HUES64 (cell line): Measurements from ENCODE around the gene FOXD2.
"Not testable (repeated sequence)": the region's sequence is repeated elsewhere in the genome, so short reads cannot be mapped to it uniquely, and the experiment has no call there.

Experiments
- H3K27ac ChIP-seq: 2 replicates; pipeline ENCODE4 v1.7.0; 2013; ENCODE audit warnings: low read depth, low read length, inconsistent platforms
- H3K27me3 ChIP-seq: 2 replicates; pipeline ENCODE4 v1.6.1; 2013; ENCODE audit warnings: mild to moderate bottlenecking, low read length; ENCODE audit not compliant: insufficient read depth
- H3K36me3 ChIP-seq: 2 replicates; pipeline ENCODE4 v1.6.1; 2013; ENCODE audit warnings: mild to moderate bottlenecking, low read length; ENCODE audit not compliant: insufficient read depth
- H3K4me1 ChIP-seq: 2 replicates; pipeline ENCODE4 v1.6.1; 2013; ENCODE audit warnings: mild to moderate bottlenecking, low read length, moderate library complexity; ENCODE audit not compliant: insufficient read depth
- H3K4me3 ChIP-seq: 2 replicates; pipeline ENCODE4 v1.5.1; 2013; ENCODE audit warnings: mild to moderate bottlenecking, low read length, moderate library complexity
- H3K9ac ChIP-seq: 2 replicates; pipeline ENCODE4 v1.6.1; 2013; ENCODE audit warnings: mild to moderate bottlenecking, low read depth, low read length
- H3K9me3 ChIP-seq: 2 replicates; pipeline ENCODE4 v1.6.1; 2013; ENCODE audit warnings: low read depth, low read length; ENCODE audit not compliant: insufficient read depth
- WGBS: fragments of 150-250, 120-280 bp; methylation state at CpG from one replicate; pipeline ENCODE4 v1.1.7; 2013; ENCODE audit warnings: missing lambda C conversion rate; 5-methylcytosine and 5-hydroxymethylcytosine counted together

Gene FOXD2

DNA sequence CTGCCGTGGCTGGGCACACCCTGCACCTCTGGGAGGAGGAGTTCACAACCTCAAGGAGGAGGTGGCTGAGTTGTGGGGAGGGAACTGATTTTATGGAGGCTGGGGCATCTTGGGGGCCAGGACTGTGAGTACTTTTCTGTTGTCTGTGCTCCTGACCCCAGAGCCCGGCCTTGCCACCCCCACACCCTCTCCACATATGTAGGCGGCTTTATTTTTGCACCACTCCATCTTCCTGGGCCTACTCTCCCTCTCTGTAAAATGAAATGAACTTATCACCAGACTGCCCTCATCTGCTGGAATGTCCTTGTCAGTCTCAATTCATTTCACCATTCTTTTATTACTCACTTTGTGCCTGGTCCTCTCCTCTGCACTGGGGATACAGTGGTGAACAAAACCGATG, 12.8 kb downstream of the FOXD2 start:
- Histone ChIP-seq H3K27me3 (peaks cover 81% of the 10 kb centered on the region), H3K27ac (no peak overlapping the region), H3K9ac (no peak overlapping the region), H3K4me1 (peaks cover 17% of the 10 kb centered on the region; the same call in 1 of the 2 replicates), H3K9me3 (no peaks in the 10 kb centered on the region), H3K36me3 (no peaks in the 10 kb centered on the region), H3K4me3 (no peak overlapping the region)
- WGBS, result 77% methylated on average over 4 of the region's 4 CpGs

GRCh38 chr1:47452426-47452825, 14.6 kb downstream of the FOXD2 start:
- no peaks in the 10 kb centered on the region for H3K36me3 ChIP-seq
- H3K9me3 ChIP-seq, result no peaks in the 10 kb centered on the region
- 23% methylated on average over 1 of the region's 1 CpG for WGBS
- H3K4me3 ChIP-seq, result no peak overlapping the region
- peaks cover 4% of the 10 kb centered on the region; the same call in 1 of the 2 replicates for H3K4me1 ChIP-seq
- no peak overlapping the region for H3K27ac ChIP-seq
- H3K27me3 ChIP-seq, result peaks cover 63% of the 10 kb centered on the region
- H3K9ac ChIP-seq, result no peak overlapping the region

- not testable (repeated sequence) for H3K4me3 ChIP-seq, H3K4me1 ChIP-seq, H3K9ac ChIP-seq, H3K36me3 ChIP-seq, H3K27ac ChIP-seq, H3K9me3 ChIP-seq
- H3K27me3 ChIP-seq, result peaks cover 51% of the 10 kb centered on the region
- 88% methylated on average over 2 of the region's 2 CpGs for WGBS
Observed at GRCh38 chr1:47453910-47454309, 16.1 kb downstream of the FOXD2 start.

- H3K4me1 ChIP-seq, result peaks cover 15% of the 10 kb centered on the region
- no peak overlapping the region for H3K27ac ChIP-seq
- peaks cover 44% of the 10 kb centered on the region for H3K27me3 ChIP-seq
- no peaks in the 10 kb centered on the region for H3K36me3 ChIP-seq
- no peak overlapping the region for H3K9ac ChIP-seq
- WGBS, result 95% methylated on average over 3 of the region's 4 CpGs
- no peaks in the 10 kb centered on the region for H3K9me3 ChIP-seq
- H3K4me3 ChIP-seq, result no peak overlapping the region
Observed at GRCh38 chr1:47456250-47456649, 18.4 kb downstream of the FOXD2 start.

GRCh38 chr1:47457547-47457946, 19.7 kb downstream of the FOXD2 start:
- not testable (repeated sequence) for H3K4me3 ChIP-seq, H3K9me3 ChIP-seq, H3K36me3 ChIP-seq, H3K27ac ChIP-seq, H3K9ac ChIP-seq
- WGBS, result 88% methylated on average over 14 of the region's 16 CpGs
- H3K4me1 ChIP-seq, result peaks cover 15% of the 10 kb centered on the region
- peaks cover 43% of the 10 kb centered on the region for H3K27me3 ChIP-seq

DNA sequence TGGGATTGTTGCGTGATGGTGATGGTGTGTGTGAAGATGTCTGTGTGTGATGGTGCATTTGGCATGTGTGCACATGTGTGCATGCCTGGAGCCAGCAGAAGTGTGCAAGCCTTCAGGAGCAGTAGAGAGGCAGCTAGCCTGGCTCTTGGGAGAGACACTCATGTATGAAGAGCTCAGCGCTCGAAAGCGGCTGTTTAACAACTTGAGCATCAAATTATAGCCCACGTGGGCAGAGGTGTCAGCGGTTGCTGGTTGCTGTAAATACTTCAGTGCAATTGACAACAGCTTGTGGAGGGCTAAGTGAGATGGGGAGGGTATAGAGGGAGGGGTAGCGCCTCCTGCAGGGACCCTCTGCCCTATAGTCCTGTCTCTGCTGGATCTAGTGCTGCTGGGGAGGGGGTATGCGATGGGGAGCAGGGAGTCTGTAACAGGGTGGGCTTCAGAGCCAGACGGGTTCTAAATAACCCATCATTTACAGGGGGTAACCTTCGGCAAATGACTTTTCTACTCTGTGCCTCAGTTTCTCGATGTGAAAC, 21.5 kb downstream of the FOXD2 start:
- no peaks in the 10 kb centered on the region for H3K9me3 ChIP-seq
- no peak overlapping the region for H3K4me3 ChIP-seq
- peaks cover 15% of the 10 kb centered on the region for H3K4me1 ChIP-seq
- WGBS, result 53% methylated on average over 11 of the region's 11 CpGs
- no peak overlapping the region for H3K9ac ChIP-seq
- H3K36me3 ChIP-seq, result no peaks in the 10 kb centered on the region
- H3K27ac ChIP-seq, result no peak overlapping the region
- peaks cover 31% of the 10 kb centered on the region for H3K27me3 ChIP-seq

DNA sequence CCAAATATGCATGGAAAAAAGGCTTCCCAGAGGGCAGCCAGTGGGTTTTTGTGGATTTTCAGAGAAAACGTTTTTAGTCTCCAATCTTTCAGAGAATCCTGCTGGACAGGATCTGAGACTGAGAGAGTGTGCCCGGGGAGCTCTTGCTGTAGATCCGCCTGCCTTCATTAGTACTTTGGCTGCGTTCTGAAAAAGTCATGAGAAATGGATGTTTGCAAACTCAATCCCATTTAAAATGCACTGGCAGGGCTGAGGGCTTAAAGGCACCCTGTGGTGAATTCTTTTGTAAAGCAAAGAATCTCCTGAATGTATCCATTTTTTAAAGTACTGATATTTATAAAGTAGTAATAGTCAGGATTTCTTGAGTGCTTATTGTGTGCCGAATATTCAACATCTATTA, 22.2 kb downstream of the FOXD2 start:
- no peak overlapping the region; the same call in 1 of the 2 replicates for H3K4me3 ChIP-seq
- H3K27me3 ChIP-seq, result peaks cover 31% of the 10 kb centered on the region
- H3K4me1 ChIP-seq, result peaks cover 15% of the 10 kb centered on the region
- H3K27ac ChIP-seq, result no peak overlapping the region
- H3K9me3 ChIP-seq, result no peaks in the 10 kb centered on the region
- 10% methylated on average over 4 of the region's 5 CpGs for WGBS
- no peak overlapping the region for H3K9ac ChIP-seq
- no peaks in the 10 kb centered on the region for H3K36me3 ChIP-seq

GRCh38 chr1:47460456-47460855, 22.6 kb downstream of the FOXD2 start:
- Histone ChIP-seq H3K9me3 (no peaks in the 10 kb centered on the region), H3K27me3 (peaks cover 31% of the 10 kb centered on the region), H3K36me3 (no peaks in the 10 kb centered on the region), H3K4me1 (peaks cover 15% of the 10 kb centered on the region), H3K27ac (no peak overlapping the region), H3K9ac (no peak overlapping the region), H3K4me3 (no peak overlapping the region)

GRCh38 chr1:47465605-47466004, 27.8 kb downstream of the FOXD2 start:
- H3K4me1 ChIP-seq, result peaks cover 9% of the 10 kb centered on the region; the same call in 1 of the 2 replicates
- no peak overlapping the region for H3K4me3 ChIP-seq
- no peaks in the 10 kb centered on the region for H3K9me3 ChIP-seq
- 86% methylated on average over 3 of the region's 3 CpGs for WGBS
- H3K27me3 ChIP-seq, result peaks cover 20% of the 10 kb centered on the region
- no peak overlapping the region for H3K27ac ChIP-seq
- no peak overlapping the region for H3K9ac ChIP-seq
- H3K36me3 ChIP-seq, result no peaks in the 10 kb centered on the region

DNA sequence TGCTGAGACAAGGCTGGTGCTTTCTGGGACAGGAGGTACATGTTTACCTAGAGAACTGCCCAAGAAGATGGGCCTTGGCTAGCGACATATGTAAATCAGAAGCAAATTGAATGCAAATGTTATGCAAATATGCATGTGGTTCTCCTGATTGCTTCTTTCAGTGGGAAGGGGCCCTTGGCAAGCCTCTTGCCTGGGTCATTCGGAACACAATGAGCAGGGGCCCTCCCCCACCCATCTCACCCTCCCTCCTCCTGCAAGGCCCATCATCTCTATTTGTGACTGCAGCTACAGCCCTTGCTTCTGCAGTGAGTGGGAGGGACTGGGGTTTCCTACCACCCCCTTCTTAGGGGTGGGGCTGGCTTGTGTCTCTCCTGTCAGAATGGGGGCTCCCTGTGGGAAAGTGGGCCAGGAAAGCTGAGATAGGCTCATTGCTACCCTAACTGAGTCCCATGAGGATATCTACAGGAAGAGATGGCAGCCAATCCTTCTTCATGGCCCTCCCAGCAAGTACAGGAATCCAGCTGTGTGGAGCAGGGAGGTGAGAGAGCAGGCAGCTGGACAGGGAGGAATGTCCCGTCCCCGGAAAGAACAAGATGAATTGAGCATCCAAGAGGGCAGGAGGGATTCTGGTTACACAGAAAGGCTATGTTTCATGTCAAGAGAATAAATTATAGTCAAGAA, 31.0 kb downstream of the FOXD2 start:
- WGBS, result 58% methylated on average over 4 of the region's 4 CpGs
- Histone ChIP-seq H3K4me1 (peaks cover 9% of the 10 kb centered on the region; the same call in 1 of the 2 replicates), H3K27me3 (peaks cover 3% of the 10 kb centered on the region; the same call in 1 of the 2 replicates), H3K27ac (no peak overlapping the region), H3K36me3 (no peaks in the 10 kb centered on the region), H3K4me3 (no peak overlapping the region), H3K9ac (no peak overlapping the region), H3K9me3 (no peaks in the 10 kb centered on the region)

DNA sequence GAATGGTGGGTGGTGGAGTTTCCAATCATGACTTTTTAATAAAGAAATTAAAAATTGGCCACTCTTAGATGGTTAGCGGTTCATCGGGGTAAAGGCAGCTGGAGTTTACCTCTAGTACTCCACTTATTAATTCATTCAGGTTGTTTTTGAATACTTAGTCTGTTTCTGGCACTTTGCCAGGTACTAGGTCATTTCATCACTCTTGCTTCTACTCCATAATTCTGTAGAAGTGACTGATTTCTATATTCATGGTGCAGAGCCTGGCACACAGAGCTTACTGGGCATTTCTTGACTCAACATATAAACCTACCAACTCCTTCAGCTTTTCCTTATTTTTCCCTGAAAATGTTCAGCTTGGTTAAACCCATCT, 31.5 kb downstream of the FOXD2 start:
- H3K36me3 ChIP-seq, result no peaks in the 10 kb centered on the region
- WGBS, result no CpG with 5 or more reads among the region's 2 CpGs
- no peak overlapping the region for H3K27ac ChIP-seq
- no peak overlapping the region for H3K9ac ChIP-seq
- H3K27me3 ChIP-seq, result peaks cover 3% of the 10 kb centered on the region; the same call in 1 of the 2 replicates
- no peaks in the 10 kb centered on the region for H3K9me3 ChIP-seq
- peaks cover 12% of the 10 kb centered on the region; the same call in 1 of the 2 replicates for H3K4me1 ChIP-seq
- H3K4me3 ChIP-seq, result no peak overlapping the region
